HG03097 (cell line): ENCODE results near the gene CARS1.
A peak's percentile ranks its signal among the peaks of the same experiment; 100 is the strongest.
"Not testable (repeated sequence)": the region's sequence is repeated elsewhere in the genome, so short reads cannot be mapped to it uniquely, and the experiment has no call there.

Source experiments
- ATAC-seq: cut with Tn5 transposase; IDR thresholded peaks from one replicate; pipeline ENCODE4 v1.9.1; 2021; ENCODE audit not compliant: unreplicated experiment, low FRiP score

The CARS1 gene

GRCh38 chr11:3063876-3064275 is 6.7 kb upstream of the CARS1 start:
- not testable (repeated sequence) for ATAC-seq

GRCh38 chr11:3063432-3063831 is 6.2 kb upstream of the CARS1 start:
- ATAC-seq, result not testable (repeated sequence)

- ATAC-seq, result no peak
These were observed 3.3 kb upstream of the CARS1 start for GRCh38 chr11:3060436-3061025.

GRCh38 chr11:3058753-3059664 is 1.8 kb upstream of the CARS1 start:
- ATAC-seq, result no peak

GRCh38 chr11:3056296-3057068 is 741 bp downstream of the CARS1 start:
- ATAC-seq, result no peak

GRCh38 chr11:3055891-3056290 is 1.3 kb downstream of the CARS1 start:
- ATAC-seq, result no peak

- ATAC-seq, result no peak
These were observed 4.7 kb downstream of the CARS1 start for GRCh38 chr11:3052567-3052966.

GRCh38 chr11:3052109-3052479 is 5.1 kb downstream of the CARS1 start:
- no peak for ATAC-seq

- ATAC-seq, result no peak
These were observed 5.8 kb downstream of the CARS1 start for GRCh38 chr11:3051196-3052108.

GRCh38 chr11:3050386-3051195 is 6.6 kb downstream of the CARS1 start:
- no peak for ATAC-seq

- ATAC-seq, result peak; percentile 66
These were observed 7.6 kb downstream of the CARS1 start for GRCh38 chr11:3049430-3050243.

GRCh38 chr11:3047637-3048036 is 9.6 kb downstream of the CARS1 start:
- ATAC-seq, result no peak

GRCh38 chr11:3046641-3047040 is 10.6 kb downstream of the CARS1 start:
- ATAC-seq, result no peak

- ATAC-seq, result no peak
These were observed 11.0 kb downstream of the CARS1 start for GRCh38 chr11:3046190-3046589.

GRCh38 chr11:3044915-3045314 is 12.3 kb downstream of the CARS1 start:
- no peak for ATAC-seq

- no peak for ATAC-seq
These were observed 13.2 kb downstream of the CARS1 start for GRCh38 chr11:3044004-3044403.

GRCh38 chr11:3043315-3043871 is 13.8 kb downstream of the CARS1 start:
- no peak for ATAC-seq
